HCEC 1CT (cell line): Measurements from ENCODE around the gene EEF2.
A peak's percentile ranks its signal among the peaks of the same experiment; 100 is the strongest.

Experiments used
- DNase-seq: peaks from one replicate; pipeline ENCODE4 v3.0.0-alpha.2; 2017

The EEF2 gene

GRCh38 chr19:3983936-3984583 lies 1.2 kb downstream of the EEF2 start:
- DNase-seq = peak; percentile 45

- DNase-seq = no peak
Observed at GRCh38 chr19:3983542-3983914, 1.7 kb downstream of the EEF2 start.

GRCh38 chr19:3982701-3983541 lies 2.3 kb downstream of the EEF2 start:
- DNase-seq = peak; percentile 48

GRCh38 chr19:3981736-3982681 lies 3.3 kb downstream of the EEF2 start:
- DNase-seq = no peak

GRCh38 chr19:3981373-3981735 lies 3.9 kb downstream of the EEF2 start:
- no peak for DNase-seq

- DNase-seq = no peak
Observed at GRCh38 chr19:3980353-3981251, 4.7 kb downstream of the EEF2 start.

GRCh38 chr19:3979674-3980352 lies 5.5 kb downstream of the EEF2 start:
- no peak for DNase-seq

- no peak for DNase-seq
Observed at GRCh38 chr19:3979289-3979673, 6.0 kb downstream of the EEF2 start.

- DNase-seq = no peak
Observed at GRCh38 chr19:3978145-3978544, 7.1 kb downstream of the EEF2 start.

GRCh38 chr19:3977242-3978143 lies 7.8 kb downstream of the EEF2 start:
- DNase-seq = no peak

GRCh38 chr19:3976495-3977241 lies 8.6 kb downstream of the EEF2 start:
- DNase-seq = peak; percentile 78

GRCh38 chr19:3975637-3976087 lies 9.6 kb downstream of the EEF2 start:
- DNase-seq = no peak

- no peak for DNase-seq
Observed at GRCh38 chr19:3975144-3975543, 10.1 kb downstream of the EEF2 start.

- peak; percentile 97 for DNase-seq
Observed at GRCh38 chr19:3970808-3971598, 14.3 kb downstream of the EEF2 start, which contains the start of gene DAPK3. TSS of gene DAPK3 (minus strand) at chr19:3971099. CDS start at chr19:3969735, 1,364 bp downstream.

- no peak for DNase-seq
Observed at GRCh38 chr19:3970313-3970807, 14.9 kb downstream of the EEF2 start.

- DNase-seq = peak; percentile 90
Observed at GRCh38 chr19:3969435-3970312, 15.6 kb downstream of the EEF2 start.
